Psoas muscle (tissue), 8 donors: ENCODE measurements around the gene FOS. TPM values are rescaled to one million over a fixed set of nuclear protein-coding genes. Genes with fewer than 3 reads are reported as not detected.
"Not testable (repeated sequence)": the region's sequence is repeated elsewhere in the genome, so short reads cannot be mapped to it uniquely, and the experiment has no call there.

Experiments used
- ATAC-seq, 4 donors: fragments of 200-7000 bp; cut with Tn5 transposase; one replicate each; pipeline ENCODE4 v1.9.1; 2020; ENCODE audit warnings: moderate library complexity in 3 of 4, mild to moderate bottlenecking in 2 of 4
- DNase-seq, 2 donors: peaks; one replicate each; pipeline ENCODE4 v3.0.0-alpha.2; 2020
- H3K27ac ChIP-seq: fragments of 200-600 bp; one replicate; pipeline ENCODE4 v1.8.0; 2022
- H3K27me3 ChIP-seq, 3 donors: fragments of 200-600 bp in 1 of 3; one replicate each; pipeline versions ENCODE4 v1.6.1 to v1.8.0; 2013 to 2022; ENCODE audit warnings: low read length in 2 of 3, mild to moderate bottlenecking in 2 of 3, moderate library complexity in 1 of 3; ENCODE audit not compliant: insufficient read depth in 3 of 3
- H3K36me3 ChIP-seq, 2 donors: fragments of 200-600 bp in 1 of 2; one replicate each; pipeline versions ENCODE4 v1.6.1 to v1.8.0; 2013 to 2022; ENCODE audit warnings: low read depth in 1 of 2, mild to moderate bottlenecking in 1 of 2, moderate library complexity in 1 of 2; ENCODE audit not compliant: insufficient read depth in 1 of 2
- H3K4me1 ChIP-seq: fragments of 200-600 bp; one replicate; pipeline ENCODE4 v1.8.0; 2022
- H3K4me3 ChIP-seq: fragments of 200-600 bp; one replicate; pipeline ENCODE4 v1.8.0; 2022; ENCODE audit warnings: mild to moderate bottlenecking
- H3K9me3 ChIP-seq: fragments of 200-600 bp; one replicate; pipeline ENCODE4 v1.8.0; 2022
- CTCF ChIP-seq: fragments of 200-600 bp; IDR thresholded peaks from one replicate; pipeline ENCODE4 v1.8.0; 2022; ENCODE audit warnings: antibody characterized with exemption
- whole genome bisulfite sequencing, 3 donors: extraction: QIAGEN DNeasy Blood & Tissue Kit; methylation state at CpG; one replicate each; pipeline versions ENCODE4 v1.1.6 to v1.1.7; 2013; 5-methylcytosine and 5-hydroxymethylcytosine counted together
- intact Hi-C, 2 donors: fragments of 100-400 bp; cut with DNase I; formaldehyde crosslinking; loops; one replicate each; pipeline versions ENCODE4 v1.11.0 to v1.14.2; 2022
- polyA plus RNA-seq, 3 donors: library from polyadenylated mRNA; stranded (reverse); fragments of 200-250 nt; gene quantifications; one replicate each; pipeline ENCODE4 v1.2.3, GENCODE V29; 2013
- total RNA-seq, 4 donors: library from RNA; stranded (reverse); fragmentation: NEBNext Ultra II Directional in 2 of 4; extraction: Animal tissue kit (Norgen Biotek cat#: 25700) in 2 of 4; gene quantifications; one replicate each; pipeline versions ENCODE4 v1.2.1 to v1.2.4, GENCODE V29; 2021 to 2023
- donor health status: healthy with polysubstance abuse.
- donor health status: DM: no; HTN: no; CAD: no; lungs with moderate emphysema.
- donor health status: Bipolar disorder and iron deficiency.
- donor health status: healthy.
- donor health status: DM: yes; HTN: yes; CAD: no.
- donor health status: DM: no; HTN: no; CAD: no.
- donor health status: DM: no; HTN: no; CAD: no.
- donor health status: DM: yes; HTN: yes; CAD: no.

Gene FOS
- total and polyA plus RNA-seq, 7 donors, result 15.5 to 279 (median 51.0) TPM

- TF ChIP-seq CTCF, result no peak
- Histone ChIP-seq H3K27me3 (no peaks in the 10 kb centered on the region), H3K4me1 (no peaks in the 10 kb centered on the region), H3K27ac (no peak overlapping the region), H3K4me3 (no peak overlapping the region), H3K36me3 (no peaks in the 10 kb centered on the region), H3K9me3 (no peaks in the 10 kb centered on the region)
- intact Hi-C loops, result loop anchor here (2.0 kb wide), 1 partner anchor 169 kb away; no protein-coding TSS in a partner anchor
- ATAC-seq, result peak in 2 of 4 donors; percentile 17 to 27
- DNase-seq, result peak; percentile 48 to 61
- 59 to 68% (median 66%) methylated on average over 9 of the region's 9 CpGs for WGBS, 3 donors
These were observed 23.2 kb downstream of the FOS start for GRCh38 chr14:75301666-75302325.

GRCh38 chr14:75303381-75303789, 24.8 kb downstream of the FOS start:
- 21 to 26% (median 22%) methylated on average over 15 of the region's 15 CpGs for WGBS, 3 donors
- no peaks in the 10 kb centered on the region for H3K27me3 ChIP-seq
- H3K36me3 ChIP-seq, result no peaks in the 10 kb centered on the region
- TF ChIP-seq CTCF, result peak; percentile 84
- no peaks in the 10 kb centered on the region for H3K4me1 ChIP-seq
- intact Hi-C loops, result loop anchor here (2.0 kb wide), 1 partner anchor 171 kb away; no protein-coding TSS in a partner anchor
- H3K4me3 ChIP-seq, result no peak overlapping the region
- H3K9me3 ChIP-seq, result no peaks in the 10 kb centered on the region
- peak; percentile 76 to 81 (median 79) for ATAC-seq
- peak; percentile 42 to 76 for DNase-seq
- H3K27ac ChIP-seq, result no peak overlapping the region

- DNase-seq, H3K36me3 ChIP-seq, H3K9me3 ChIP-seq, H3K27ac ChIP-seq, H3K27me3 ChIP-seq, H3K4me3 ChIP-seq, ATAC-seq: not testable (repeated sequence)
- intact Hi-C loops, result loop anchor here in 1 of 2 donors (5.0 kb wide), 2 partner anchors 121 to 256 kb away; partner anchors contain the start of gene JDP2
- WGBS, 3 donors, result 70 to 75% (median 71%) methylated on average over 4 of the region's 4 CpGs
- H3K4me1 ChIP-seq, result peaks cover 10% of the 10 kb centered on the region
These were observed 27.8 kb downstream of the FOS start for GRCh38 chr14:75306410-75306809.

- Histone ChIP-seq H3K4me3 (no peak overlapping the region), H3K9me3 (no peaks in the 10 kb centered on the region), H3K36me3 (no peaks in the 10 kb centered on the region), H3K27ac (no peak overlapping the region), H3K4me1 (peaks cover 13% of the 10 kb centered on the region), H3K27me3 (no peaks in the 10 kb centered on the region)
- TF ChIP-seq CTCF, result peak; percentile 50
- WGBS, 3 donors, result 68 to 72% (median 69%) methylated on average over 9 of the region's 9 CpGs
- no peak for DNase-seq
- intact Hi-C loops, result loop anchor here (1.0 to 5.0 kb wide), 4 partner anchors 120 to 255 kb away; partner anchors contain the start of gene JDP2 (in 1 of the 2)
- peak in 3 of 4 donors; percentile 58 to 67 (median 63) for ATAC-seq
These were observed 28.5 kb downstream of the FOS start for GRCh38 chr14:75306927-75307699.
